Embryonic facial prominence (tissue), 1 donor: Measurements from ENCODE around the gene KDM2B.

Experiments
- DNase-seq: peaks from one replicate; pipeline ENCODE4 v3.0.0-alpha.2; 2016; ENCODE audit errors: extremely low spot score

KDM2B gene

DNA sequence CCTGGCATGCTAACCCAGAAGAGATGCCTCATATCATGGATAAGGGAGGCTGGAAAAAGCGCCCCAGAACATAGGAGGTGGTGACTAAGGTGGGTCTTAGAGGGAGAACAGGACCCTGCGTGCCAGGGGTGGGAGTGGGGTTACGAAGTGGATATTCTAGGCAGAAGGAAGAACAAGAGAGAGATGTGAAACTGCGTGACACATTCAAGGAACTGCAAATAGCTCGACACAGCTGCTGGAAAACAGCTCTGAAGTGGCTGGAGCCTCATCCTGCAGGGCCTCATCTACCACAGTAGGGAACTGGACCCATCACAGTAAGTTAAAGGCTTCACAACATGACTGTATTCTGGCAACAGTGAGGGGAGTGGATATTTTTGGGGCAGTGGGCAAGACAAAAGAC is 119.8 kb downstream of the KDM2B start:
- DNase-seq = no peak

DNA sequence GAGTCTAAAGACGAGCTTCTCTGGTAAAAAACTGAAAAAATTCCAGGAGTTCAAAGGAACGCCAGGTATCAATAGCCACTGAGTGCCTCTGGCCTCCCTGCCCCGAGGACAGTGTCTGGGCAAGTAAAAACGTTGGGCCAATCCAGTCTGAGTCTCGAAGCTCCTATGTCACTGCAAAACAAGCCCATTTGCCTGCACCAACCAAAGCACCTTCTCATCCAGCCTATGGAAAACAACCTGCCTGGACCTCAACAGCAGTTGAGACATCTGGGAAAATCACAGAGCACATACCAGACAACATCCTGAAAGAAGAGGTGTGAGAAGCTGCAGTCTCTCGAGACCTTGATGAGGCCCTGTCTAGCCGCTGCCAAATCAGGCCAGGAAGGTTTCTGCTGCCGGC is 124.3 kb downstream of the KDM2B start:
- no peak for DNase-seq

GRCh38 chr12:121455766-121456420 is 124.9 kb downstream of the KDM2B start:
- no peak for DNase-seq

DNA sequence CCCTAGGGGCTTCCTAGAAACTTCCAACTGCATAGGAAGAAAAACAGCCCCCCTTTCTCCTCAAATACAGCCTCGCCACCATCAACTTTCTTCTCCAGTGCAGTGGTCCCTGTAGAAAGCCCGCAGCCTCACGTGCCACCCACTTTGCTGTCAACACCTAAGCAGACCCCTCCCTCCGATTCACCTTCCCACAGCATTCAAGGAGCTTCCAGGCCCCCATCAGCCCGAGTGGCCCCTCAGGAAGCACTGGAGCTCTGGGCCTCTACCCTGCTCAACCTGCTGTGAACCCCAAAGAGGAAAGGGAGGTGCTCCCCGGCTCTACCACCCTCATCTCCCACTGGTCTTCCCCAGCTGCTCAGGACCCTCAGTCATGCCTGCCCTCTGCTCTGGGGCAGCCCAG is 125.9 kb downstream of the KDM2B start:
- no peak for DNase-seq

- no peak for DNase-seq
These were observed 127.2 kb downstream of the KDM2B start for GRCh38 chr12:121453629-121454028.

DNA sequence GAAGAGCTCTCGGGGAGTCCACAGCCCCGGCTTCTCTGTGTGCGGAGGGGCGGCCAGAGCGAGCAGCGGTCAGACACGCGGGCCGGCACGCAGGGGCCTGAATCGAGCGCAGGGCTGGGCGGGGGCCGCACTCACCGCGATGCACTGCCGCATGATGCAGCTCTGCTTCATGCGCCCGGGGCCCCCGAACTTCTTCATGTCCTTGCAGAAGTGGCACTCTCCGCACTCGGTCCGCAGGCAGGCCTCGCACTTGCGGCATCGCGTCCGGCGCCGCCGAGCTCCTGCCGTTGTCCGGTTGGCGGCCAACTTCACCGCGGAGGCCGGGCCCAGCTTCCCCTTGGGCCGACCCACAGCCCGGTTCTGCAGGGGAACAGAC is 127.8 kb downstream of the KDM2B start:
- DNase-seq = no peak

- no peak for DNase-seq
These were observed 128.4 kb downstream of the KDM2B start for GRCh38 chr12:121452340-121452984.

GRCh38 chr12:121451961-121452339 is 128.9 kb downstream of the KDM2B start:
- DNase-seq = no peak

GRCh38 chr12:121448771-121449315 is 132.0 kb downstream of the KDM2B start:
- DNase-seq = no peak

DNA sequence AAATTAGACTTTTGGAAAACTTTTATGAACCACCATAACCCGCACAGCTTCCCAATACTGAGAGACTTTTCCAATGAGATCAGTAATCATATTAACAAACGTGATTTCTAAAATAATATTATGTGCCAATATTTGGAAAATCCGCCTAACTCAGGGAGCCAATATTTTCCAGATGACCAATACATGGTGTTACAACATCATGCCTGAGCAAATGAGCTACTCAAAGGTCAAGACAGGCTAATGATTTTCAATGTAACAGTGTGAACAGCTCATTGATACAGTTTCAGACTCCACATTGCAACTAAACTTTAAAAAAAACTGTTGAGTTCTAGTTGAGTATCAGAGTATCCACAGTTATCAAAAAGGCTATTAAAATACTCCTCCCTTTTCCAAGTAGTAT is 134.1 kb downstream of the KDM2B start:
- DNase-seq = no peak

- no peak for DNase-seq
These were observed 136.0 kb downstream of the KDM2B start for GRCh38 chr12:121444842-121445202.

DNA sequence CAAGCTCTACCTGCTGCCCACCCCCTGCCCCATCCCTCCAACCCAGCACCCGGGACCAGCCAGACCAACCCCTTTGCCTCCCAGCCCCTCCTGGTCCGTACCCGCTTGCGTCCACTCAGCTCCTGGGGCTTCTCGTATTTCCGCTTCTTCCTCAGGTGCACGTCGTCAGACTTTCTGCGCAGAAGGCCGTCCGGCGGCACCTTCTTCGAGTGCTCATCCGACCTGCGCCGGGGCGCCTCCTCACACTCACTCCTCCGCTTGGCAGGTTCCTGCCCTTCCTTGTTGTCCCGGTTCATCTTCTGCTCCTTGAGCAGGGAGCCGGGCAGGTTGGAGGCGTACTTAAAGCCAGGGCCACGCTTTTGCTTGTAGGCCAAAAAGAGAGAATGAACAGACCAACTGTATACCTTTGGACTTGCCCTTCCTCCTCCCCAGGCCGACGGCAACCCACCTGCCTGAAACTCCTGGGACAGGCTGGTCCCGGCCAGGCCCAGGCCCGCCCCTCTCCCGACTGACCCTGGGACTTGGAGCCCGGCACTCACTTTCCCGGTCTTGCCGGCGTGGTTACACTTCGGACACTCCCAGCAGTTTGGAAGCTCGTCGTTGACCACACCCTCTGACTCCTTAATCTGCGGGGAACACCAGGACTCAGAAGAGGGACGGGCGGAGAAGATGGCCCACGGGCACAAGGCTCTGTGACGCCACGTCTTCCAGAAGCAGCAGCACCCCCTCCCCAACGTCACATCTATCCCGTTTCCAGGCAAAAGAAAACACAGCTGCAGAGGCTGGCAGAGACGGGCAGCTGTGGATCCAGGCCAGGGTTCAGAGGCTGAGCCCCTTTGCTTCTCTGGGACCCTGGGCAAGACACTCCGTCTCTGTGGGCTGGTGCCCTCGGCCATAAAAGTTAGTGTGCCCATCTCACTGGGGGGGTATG is 136.6 kb downstream of the KDM2B start:
- no peak for DNase-seq

GRCh38 chr12:121443193-121443870 is 137.5 kb downstream of the KDM2B start:
- no peak for DNase-seq

- no peak for DNase-seq
These were observed 138.5 kb downstream of the KDM2B start for GRCh38 chr12:121442028-121442948.

- no peak for DNase-seq
These were observed 139.3 kb downstream of the KDM2B start for GRCh38 chr12:121441555-121441954.

DNA sequence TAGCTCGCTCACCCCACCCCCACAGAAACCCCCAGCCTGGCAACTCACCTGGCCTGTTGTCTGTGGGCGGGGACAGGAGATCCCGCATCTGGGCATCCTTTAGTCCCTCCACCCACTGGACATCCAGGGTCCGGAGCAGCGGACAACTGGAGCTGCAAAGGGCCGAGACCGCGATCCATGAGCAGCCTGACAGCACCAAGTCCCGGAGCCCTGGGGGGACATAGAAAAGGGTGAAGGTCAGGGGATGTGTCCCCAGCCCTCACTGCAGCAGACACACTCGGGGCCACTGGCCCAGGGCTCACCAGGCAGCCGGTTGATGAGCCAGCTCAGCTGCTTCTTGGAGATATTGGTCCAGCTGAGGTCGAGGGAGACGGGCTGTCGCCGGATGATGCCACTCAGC is 140.1 kb downstream of the KDM2B start:
- no peak for DNase-seq

GRCh38 chr12:121439715-121440114 is 141.1 kb downstream of the KDM2B start:
- no peak for DNase-seq

DNA sequence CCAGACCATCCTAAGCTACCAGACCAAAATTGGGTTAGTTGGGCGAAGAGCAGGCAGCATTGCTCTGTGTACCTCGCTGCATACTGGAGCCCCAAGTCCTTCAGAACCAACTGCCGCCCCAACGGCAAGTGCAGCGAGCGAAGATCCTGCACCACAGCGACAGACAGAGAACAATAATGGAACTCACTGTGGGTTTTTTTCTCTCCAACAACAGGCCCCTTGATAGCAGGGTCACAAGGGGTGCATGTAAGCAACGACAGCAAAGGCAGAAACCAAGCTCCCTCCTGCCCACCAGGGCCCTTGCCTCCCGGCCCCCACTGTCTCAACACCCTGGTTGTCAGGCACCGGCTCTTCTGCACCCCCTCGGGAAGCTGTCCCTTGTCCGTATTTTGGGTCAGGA is 141.9 kb downstream of the KDM2B start:
- no peak for DNase-seq

- DNase-seq = no peak
These were observed 144.1 kb downstream of the KDM2B start for GRCh38 chr12:121436706-121437105.

DNA sequence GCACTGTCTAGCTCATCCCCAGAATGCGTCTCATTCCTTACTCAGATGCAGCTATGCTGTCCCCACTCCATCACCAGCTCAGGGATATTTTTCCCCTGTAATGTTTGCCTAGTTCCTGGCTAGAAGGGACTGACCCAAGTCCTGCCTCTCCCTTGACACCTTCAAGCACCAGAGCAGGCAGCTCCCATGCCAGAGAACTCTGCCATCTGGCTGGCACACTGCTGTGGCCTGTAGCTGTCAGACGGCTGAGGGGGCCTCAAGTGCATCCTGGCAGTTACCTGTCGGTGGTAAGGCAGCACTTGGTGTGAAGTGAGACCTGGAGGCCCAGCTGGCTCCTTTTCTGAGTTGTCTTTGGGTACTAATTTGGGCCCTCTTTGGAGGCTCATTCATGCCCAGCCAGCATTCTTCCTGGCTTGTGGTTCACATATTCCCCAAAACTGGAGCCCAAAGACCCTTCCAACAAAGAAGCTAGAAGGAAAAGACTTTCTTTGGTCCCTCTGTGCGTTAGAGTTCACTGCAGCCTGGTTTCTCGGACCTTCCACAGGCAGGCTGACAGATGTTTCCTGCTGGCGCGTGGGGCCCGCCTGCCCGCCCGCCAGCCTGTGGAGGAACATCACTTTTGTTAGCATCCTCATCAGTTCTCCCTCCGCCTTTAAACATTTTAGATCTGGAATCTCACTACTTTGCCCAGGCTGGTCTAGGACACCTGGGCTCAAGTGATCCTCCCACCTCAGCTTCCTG is 147.9 kb downstream of the KDM2B start:
- DNase-seq = no peak
